IMR-90 (cell line): ENCODE measurements around the gene EPB41L2. TPM values are rescaled to one million over a fixed set of nuclear protein-coding genes. Genes with fewer than 3 reads are reported as not detected.

Experiments
- ATAC-seq: fragments of 200-7000 bp; cut with Tn5 transposase; 2 replicates; pipeline ENCODE4 v1.9.1; 2020; ENCODE audit warnings: low read depth, mild to moderate bottlenecking, moderate library complexity
- BruUV-seq: library from RNA; stranded (reverse); fragments of 400-500 nt; replicated peaks from 2 replicates; lab custom pipeline; 2021; lab: Mats Ljungman, UMichigan
- CTCF ChIA-PET: fragments of 300-600 bp; formaldehyde crosslinking; extraction: SDS; loops from one replicate; lab custom pipeline; 2021; ENCODE audit warnings: antibody characterized with exemption; lab: Yijun Ruan, JAX
- POLR2A ChIA-PET: fragments of 300-600 bp; sonication (Branson Sonifier 250); formaldehyde crosslinking; loops from one replicate; lab custom pipeline; 2022; ENCODE audit warnings: antibody characterized with exemption; ENCODE audit not compliant: unreplicated experiment; lab: Charles Lee
- DNase-seq: peaks from one replicate; pipeline ENCODE4 v3.0.0; 2013
- H2AFZ ChIP-seq: replicated peaks from 2 replicates; pipeline ENCODE3; 2013; ENCODE audit warnings: low read length, mild to moderate bottlenecking; ENCODE audit not compliant: poor library complexity
- H2AK5ac ChIP-seq: 2 replicates; pipeline ENCODE4 v1.6.1; 2013; ENCODE audit warnings: low read depth, low read length, inconsistent platforms
- H2AK9ac ChIP-seq: replicated peaks from 2 replicates; pipeline ENCODE3; 2013; ENCODE audit warnings: mild to moderate bottlenecking, low read depth, low read length, moderate library complexity; ENCODE audit not compliant: poor library complexity
- H2BK120ac ChIP-seq: 2 replicates; pipeline ENCODE4 v1.6.1; 2013; ENCODE audit warnings: low read depth, low read length, inconsistent platforms
- H2BK15ac ChIP-seq: 3 replicates; pipeline ENCODE4 v1.6.1; 2013; ENCODE audit warnings: low read depth, low read length, inconsistent platforms
- H2BK20ac ChIP-seq: 2 replicates; pipeline ENCODE4 v1.6.1; 2013; ENCODE audit warnings: low read depth, mild to moderate bottlenecking, inconsistent platforms, low read length, moderate library complexity
- H2BK5ac ChIP-seq: 2 replicates; pipeline ENCODE4 v1.6.1; 2013; ENCODE audit warnings: mild to moderate bottlenecking, low read depth, low read length, inconsistent platforms; ENCODE audit not compliant: poor library complexity, severe bottlenecking
- H3K14ac ChIP-seq: replicated peaks from 2 replicates; pipeline ENCODE4 v1.6.1; 2013; ENCODE audit warnings: low read depth, low read length, inconsistent platforms
- H3K18ac ChIP-seq: 2 replicates; pipeline ENCODE4 v1.6.1; 2013; ENCODE audit warnings: low read depth, low read length, control low read depth
- H3K23ac ChIP-seq: 2 replicates; pipeline ENCODE4 v1.6.1; 2013; ENCODE audit warnings: low read depth, low read length, inconsistent platforms
- H3K27ac ChIP-seq: 2 replicates; pipeline ENCODE4 v1.5.1; 2013; ENCODE audit warnings: mild to moderate bottlenecking, control low read depth, low read length; ENCODE audit not compliant: insufficient read depth
- H3K27me3 ChIP-seq: 2 replicates; pipeline ENCODE4 v1.6.1; 2013; ENCODE audit warnings: low read length; ENCODE audit not compliant: control insufficient read depth, insufficient read depth
- H3K36me3 ChIP-seq: 2 replicates; pipeline ENCODE4 v1.6.1; 2013; ENCODE audit warnings: low read length, mixed read lengths; ENCODE audit not compliant: control insufficient read depth, insufficient read depth
- H3K4ac ChIP-seq: 2 replicates; pipeline ENCODE4 v1.6.1; 2013; ENCODE audit warnings: low read depth, low read length, inconsistent platforms
- H3K4me1 ChIP-seq: 2 replicates; pipeline ENCODE4 v1.6.1; 2013; ENCODE audit warnings: low read length, mixed read lengths; ENCODE audit not compliant: control insufficient read depth, insufficient read depth
- H3K4me2 ChIP-seq: 2 replicates; pipeline ENCODE4 v1.6.1; 2013; ENCODE audit warnings: low read depth, mild to moderate bottlenecking, control low read depth, low read length, moderate library complexity
- H3K4me3 ChIP-seq: 2 replicates; pipeline ENCODE4 v1.5.1; 2013; ENCODE audit warnings: low read depth, mild to moderate bottlenecking, control low read depth, low read length, moderate library complexity; ENCODE audit not compliant: insufficient read depth
- H3K56ac ChIP-seq: 2 replicates; pipeline ENCODE4 v1.6.1; 2013; ENCODE audit warnings: low read length, inconsistent platforms; ENCODE audit not compliant: insufficient read depth; ENCODE audit errors: extremely low read depth
- H3K79me1 ChIP-seq, 2 experiments: 2 replicates each; pipeline ENCODE4 v1.6.1; 2013; ENCODE audit warnings: low read length in 2 of 2, inconsistent platforms in 1 of 2, low read depth in 1 of 2
- H3K9ac ChIP-seq: 2 replicates; pipeline ENCODE4 v1.6.1; 2013; ENCODE audit warnings: low read depth, low read length, control low read depth
- H3K9me1 ChIP-seq: 2 replicates; pipeline ENCODE4 v1.6.1; 2013; ENCODE audit warnings: low read length, inconsistent platforms; ENCODE audit not compliant: insufficient read depth
- H3K9me3 ChIP-seq: 2 replicates; pipeline ENCODE4 v1.6.1; 2013; ENCODE audit warnings: low read length; ENCODE audit not compliant: control insufficient read depth, insufficient read depth
- H4K20me1 ChIP-seq: 2 replicates; pipeline ENCODE4 v1.6.1; 2013; ENCODE audit warnings: low read length, inconsistent platforms; ENCODE audit not compliant: insufficient read depth
- H4K5ac ChIP-seq: 2 replicates; pipeline ENCODE4 v1.6.1; 2013; ENCODE audit warnings: mild to moderate bottlenecking, low read depth, low read length, control low read depth
- H4K8ac ChIP-seq, 2 experiments: 2 replicates each; pipeline ENCODE4 v1.6.1; 2013; ENCODE audit warnings: low read depth in 2 of 2, low read length in 2 of 2, control low read depth in 1 of 2, inconsistent platforms in 1 of 2
- H4K91ac ChIP-seq: 2 replicates; pipeline ENCODE4 v1.6.1; 2013; ENCODE audit warnings: low read depth, low read length, inconsistent platforms; ENCODE audit not compliant: insufficient read depth
- ELK1 ChIP-seq: fragments of 150-350 bp; IDR thresholded peaks from 2 replicates; pipeline ENCODE4 v1.6.1; 2016; ENCODE audit warnings: low read depth, mild to moderate bottlenecking, low read length, moderate library complexity, borderline replicate concordance
- MAZ ChIP-seq: IDR thresholded peaks from 2 replicates; pipeline ENCODE4 v1.6.1; 2012; ENCODE audit warnings: low read depth, mild to moderate bottlenecking, low read length, improper control_type of control experiment, moderate library complexity, borderline replicate concordance
- MXI1 ChIP-seq: IDR thresholded peaks from 2 replicates; pipeline ENCODE4 v1.6.1; 2012; ENCODE audit warnings: low read depth, mild to moderate bottlenecking, low read length, moderate library complexity, borderline replicate concordance
- SMC3 ChIP-seq: fragments of 150-350 bp; IDR thresholded peaks from 2 replicates; pipeline ENCODE4 v1.6.1; 2016; ENCODE audit warnings: low read depth, mild to moderate bottlenecking, antibody characterized with exemption, low read length, moderate library complexity
- USF2 ChIP-seq: fragments of 150-350 bp; IDR thresholded peaks from 2 replicates; pipeline ENCODE4 v1.6.1; 2017; ENCODE audit warnings: mild to moderate bottlenecking, antibody characterized with exemption, low read length, low read depth
- WGBS, 2 experiments: methylation state at CpG; one replicate each; pipeline versions ENCODE4 v1.1.5 to v1.1.7; 2013; ENCODE audit warnings: missing lambda C conversion rate in 2 of 2; ENCODE audit not compliant: insufficient read length in 1 of 2; ENCODE audit errors: extremely low coverage in 2 of 2; 5-methylcytosine and 5-hydroxymethylcytosine counted together
- dilution Hi-C: fragments of 300-500 bp; cut with HindIII; formaldehyde crosslinking; loops from one replicate; pipeline ENCODE4 v1.14.3; 2018; ENCODE audit warnings: low sequenced_read_pairs; ENCODE audit not compliant: unreplicated experiment
- in situ Hi-C: fragments of 300-500 bp; cut with MboI; formaldehyde crosslinking; loops from 3 replicates; pipeline ENCODE4 v1.14.3; 2019; ENCODE audit warnings: low sequenced_read_pairs, inconsistent platforms, mixed read lengths
- intact Hi-C: fragments of 100-400 bp; cut with micrococcal nuclease; formaldehyde crosslinking; loops from 2 replicates; pipeline ENCODE4 v1.10.0; 2022
- polyA plus RNA-seq, 3 experiments: library from polyadenylated mRNA; depleted of rRNA; stranded (reverse); fragments of >200 nt; gene quantifications; 2 replicates each; pipeline ENCODE4 v1.2.3, GENCODE V29; 2012; ENCODE audit warnings: low replicate concordance in 1 of 3
- total RNA-seq: library from RNA; depleted of rRNA; stranded (reverse); fragments of >200 nt; gene quantifications from 2 replicates; pipeline ENCODE4 v1.2.3, GENCODE V29; 2012

Gene EPB41L2
- total and polyA plus RNA-seq, 2 of the 4 experiments (the other 2 are of a cell fraction) = 85.7 to 99.8 TPM

GRCh38 chr6:130847001-130847910, 215.8 kb downstream of the EPB41L2 start:
- Histone ChIP-seq H3K79me1 (peaks cover 3 to 11% of the 10 kb centered on the region in 2 experiments; a peak in 2 of 4 replicates), H3K4ac (no peak overlapping the region), H3K27me3 (no peaks in the 10 kb centered on the region), H4K5ac (no peak overlapping the region), H3K9me3 (no peaks in the 10 kb centered on the region), H3K27ac (no peak overlapping the region), H2BK15ac (no peak overlapping the region), H4K91ac (no peak overlapping the region), H3K18ac (no peak overlapping the region), H2BK20ac (no peak overlapping the region), H2BK5ac (no peak overlapping the region), H2AK9ac (no peak overlapping the region), H2AK5ac (no peak overlapping the region), H3K14ac (no peak overlapping the region), H2AFZ (no peak overlapping the region), H3K23ac (no peak overlapping the region), H3K4me1 (peaks cover 5% of the 10 kb centered on the region; the same call in 1 of the 2 replicates), H2BK120ac (no peak overlapping the region), H3K9ac (no peak overlapping the region), H3K4me3 (no peak overlapping the region), H3K56ac (no peak overlapping the region), H3K9me1 (peaks cover 9% of the 10 kb centered on the region), H4K20me1 (0 out of 2 replicates have a peak, but pooled peaks cover under 1% of the 10 kb centered on the region), H3K4me2 (no peak overlapping the region), H4K8ac (no peak overlapping the region), H3K36me3 (no peaks in the 10 kb centered on the region; the same call in 1 of the 2 replicates)
- WGBS, 2 experiments = 86% methylated on average over 1 of the region's 7 CpGs; no CpG with 5 or more reads in 1 of the 2 experiments
- CTCF ChIA-PET = interaction anchor here (0.6 to 0.7 kb wide), 3 partner anchors 64 to 104 kb away, joined by 3 to 5 read pairs (median 4); no protein-coding TSS in a partner anchor
- in situ Hi-C loops (loop anchor here (10.0 kb wide), 1 partner anchor 532 kb away; no protein-coding TSS in a partner anchor), intact Hi-C loops (no loop called here), dilution Hi-C loops (no loop called here)
- no TSS peak for BruUV-seq
- ATAC-seq = no peak
- POLR2A ChIA-PET = no interaction called here
- no peak for TF ChIP-seq MAZ
- no peak for TF ChIP-seq MXI1
- TF ChIP-seq USF2 = no peak
- TF ChIP-seq ELK1 = no peak
- no peak for TF ChIP-seq SMC3
- DNase-seq = no peak
